ENCODE data around the gene DLL4.

DLL4 gene

DNA sequence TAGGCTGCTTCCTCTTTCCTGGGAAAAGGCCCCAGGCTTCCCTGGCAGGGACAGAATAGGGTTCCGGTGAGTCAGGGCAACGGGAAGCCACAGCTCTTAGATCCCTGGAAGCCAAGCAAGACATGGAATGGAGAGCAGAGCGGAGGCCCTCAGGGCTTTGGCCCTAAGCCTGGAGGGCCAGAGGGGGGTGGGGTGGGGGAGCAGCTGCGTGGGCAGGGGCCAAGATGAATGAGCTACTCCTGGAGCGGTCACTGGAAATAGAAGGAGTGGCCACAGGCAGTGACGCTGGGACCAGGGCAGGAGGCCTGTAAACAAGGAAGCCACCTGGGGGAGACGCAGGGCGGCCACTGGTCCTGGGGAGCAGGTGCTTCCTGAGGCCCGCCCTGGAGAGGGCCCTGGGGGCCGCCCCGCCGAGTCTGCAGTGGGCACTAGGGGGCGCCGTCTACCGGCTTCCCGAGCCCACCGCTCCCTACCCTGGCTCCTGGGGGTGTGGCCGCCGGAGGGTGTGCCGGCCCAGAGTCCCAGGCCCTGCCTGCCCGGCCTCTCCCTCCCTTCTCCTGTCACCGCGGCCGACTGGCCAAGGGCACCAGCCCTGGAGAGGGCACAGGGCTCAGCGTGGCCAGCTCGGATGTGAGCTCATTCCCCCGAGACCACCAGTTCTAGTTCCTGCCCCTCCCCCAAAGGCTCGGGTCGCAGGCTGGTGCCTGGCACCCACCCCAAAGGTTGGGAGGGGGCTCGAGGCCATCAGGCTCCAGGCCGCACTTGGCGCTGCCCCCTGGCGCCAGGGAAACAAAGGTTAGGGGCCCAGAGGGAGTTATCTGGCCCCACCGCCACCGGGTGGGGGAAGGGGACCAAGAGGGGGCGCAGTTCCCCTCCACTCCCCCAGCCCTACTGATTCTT is 22.8 kb upstream of the DLL4 start:
- peak; percentile 54 to 81 (median 67) for DNase-seq (ENCODE audit: low read depth in 3 of 3)

- peak in 1 of 3 experiments; percentile 52 for DNase-seq (ENCODE audit: low read depth in 3 of 3)
These were observed 21.9 kb upstream of the DLL4 start for GRCh38 chr15:40906991-40907802.

DNA sequence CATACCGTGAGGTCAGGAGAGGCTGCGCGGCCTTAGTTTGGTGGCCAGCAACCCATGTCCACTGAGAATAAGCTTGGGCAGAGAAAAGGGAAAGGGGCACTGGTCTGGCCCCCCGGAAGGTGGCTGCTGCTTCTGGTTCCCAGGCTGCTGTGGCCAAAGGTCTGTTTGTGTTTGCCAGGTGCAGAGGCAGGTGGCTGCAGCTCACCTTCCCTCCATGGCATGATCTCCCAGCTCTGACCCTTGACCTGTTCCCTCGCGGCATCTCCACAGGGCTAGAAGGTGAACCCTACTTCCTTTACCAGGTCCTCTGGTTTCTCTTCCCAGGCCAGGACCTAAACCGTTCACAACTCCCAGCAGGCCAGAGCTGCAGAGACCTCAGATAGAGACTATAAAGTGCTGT is 21.0 kb upstream of the DLL4 start:
- no peak for DNase-seq (ENCODE audit: low read depth in 3 of 3)

DNA sequence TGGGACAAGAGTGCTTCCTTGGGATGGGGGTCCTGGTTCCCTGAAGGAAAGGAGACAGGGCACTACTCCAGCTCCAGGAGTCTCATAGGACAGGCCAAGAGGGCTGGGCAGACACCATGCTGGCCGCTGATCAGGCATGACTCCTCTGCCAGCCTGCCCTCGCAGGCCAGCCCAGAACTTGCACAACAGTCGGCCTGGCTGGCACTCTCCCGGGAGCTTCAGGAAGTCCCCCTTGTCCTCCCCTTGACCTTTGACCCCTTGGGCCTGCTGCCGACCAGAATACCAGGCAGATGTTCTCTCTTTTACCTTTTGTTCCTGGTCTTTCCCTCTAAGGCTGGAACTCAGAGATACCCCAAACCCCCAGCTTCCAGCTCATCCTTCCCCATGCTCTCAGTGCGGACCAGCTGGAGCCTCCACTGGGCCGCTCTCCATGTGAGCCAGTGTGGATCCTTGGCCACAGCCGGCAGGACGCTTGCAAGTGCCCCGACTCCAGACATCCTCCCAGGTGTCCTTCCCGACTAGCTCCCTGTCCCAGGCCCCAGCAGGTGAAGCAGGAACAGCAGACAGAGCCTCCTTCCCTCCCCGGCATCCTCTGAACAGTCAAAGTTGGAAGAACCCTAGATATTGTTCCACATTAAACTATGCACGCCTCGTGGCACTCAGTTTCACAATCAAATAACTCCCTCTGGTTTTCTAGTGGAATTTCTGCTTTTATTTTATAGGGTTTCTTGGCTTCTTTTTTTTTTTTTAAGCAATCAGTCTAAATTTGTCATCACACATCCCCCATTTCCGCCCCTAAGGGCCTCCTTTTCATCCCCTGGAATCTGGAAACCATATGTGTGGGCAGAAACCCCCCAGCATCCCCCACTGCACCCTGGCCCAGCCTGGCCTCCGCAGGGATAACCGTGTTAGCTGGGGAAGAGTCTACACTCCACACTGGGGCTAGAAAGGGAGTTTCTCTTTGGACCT is 19.2 kb upstream of the DLL4 start:
- no peak for DNase-seq (ENCODE audit: low read depth in 3 of 3)

- DNase-seq (ENCODE audit: low read depth in 3 of 3) = no peak
These were observed 18.0 kb upstream of the DLL4 start for GRCh38 chr15:40911141-40911540.

DNA sequence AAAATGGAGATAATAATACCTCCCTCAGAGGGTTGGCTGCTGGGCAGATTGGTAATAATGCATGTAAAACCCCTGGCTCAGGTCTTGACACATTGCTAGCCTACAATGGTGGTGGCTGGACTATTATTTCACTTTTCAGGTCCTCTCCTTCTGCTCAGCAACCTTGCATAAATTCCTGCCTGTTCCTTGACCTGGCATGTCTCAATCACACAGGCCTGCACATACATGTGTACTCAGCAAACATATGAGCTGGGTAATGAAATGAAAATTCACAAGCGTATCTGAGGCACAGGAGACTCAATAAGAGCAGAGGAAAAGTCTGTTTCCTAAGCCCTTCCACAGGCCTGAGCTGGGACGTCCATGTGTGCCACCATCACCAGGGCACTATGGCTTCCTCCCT is 17.4 kb upstream of the DLL4 start:
- no peak for DNase-seq (ENCODE audit: low read depth in 3 of 3)

- DNase-seq (ENCODE audit: low read depth in 3 of 3) = no peak
These were observed 16.7 kb upstream of the DLL4 start for GRCh38 chr15:40912478-40912877.

- DNase-seq (ENCODE audit: low read depth in 3 of 3) = no peak
These were observed 15.1 kb upstream of the DLL4 start for GRCh38 chr15:40914013-40914412.

- no peak for DNase-seq (ENCODE audit: low read depth in 3 of 3)
These were observed 14.7 kb upstream of the DLL4 start for GRCh38 chr15:40914486-40914885.

DNA sequence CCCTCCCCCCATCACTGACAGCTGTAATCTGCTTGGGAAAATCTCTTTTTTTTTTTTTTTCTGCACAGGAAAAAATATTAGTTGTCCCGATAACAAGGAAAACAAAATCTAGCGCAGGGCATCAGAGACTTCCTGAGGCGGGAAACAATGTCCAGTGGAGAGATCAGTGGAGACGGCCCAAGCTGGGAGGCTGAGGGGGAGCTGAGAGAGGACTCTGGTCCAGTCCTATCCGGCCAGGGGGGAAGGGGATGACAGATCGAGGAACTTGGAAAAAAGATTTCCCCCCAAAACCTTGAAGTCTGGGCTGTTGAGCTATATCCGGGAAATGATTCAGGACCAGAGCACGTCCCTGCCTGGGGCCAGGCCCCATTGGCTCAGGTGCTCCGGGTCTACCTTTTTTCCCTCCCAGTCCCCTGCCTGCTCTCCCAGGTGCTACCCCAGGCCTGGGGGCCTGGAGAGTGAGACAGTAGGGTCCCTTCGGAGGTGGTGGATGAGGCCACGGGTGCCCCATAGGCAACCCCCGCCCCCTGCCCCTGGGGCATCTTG is 14.0 kb upstream of the DLL4 start:
- DNase-seq (ENCODE audit: low read depth in 3 of 3) = no peak

- DNase-seq (ENCODE audit: low read depth in 3 of 3) = no peak
These were observed 13.5 kb upstream of the DLL4 start for GRCh38 chr15:40915679-40916078.

DNA sequence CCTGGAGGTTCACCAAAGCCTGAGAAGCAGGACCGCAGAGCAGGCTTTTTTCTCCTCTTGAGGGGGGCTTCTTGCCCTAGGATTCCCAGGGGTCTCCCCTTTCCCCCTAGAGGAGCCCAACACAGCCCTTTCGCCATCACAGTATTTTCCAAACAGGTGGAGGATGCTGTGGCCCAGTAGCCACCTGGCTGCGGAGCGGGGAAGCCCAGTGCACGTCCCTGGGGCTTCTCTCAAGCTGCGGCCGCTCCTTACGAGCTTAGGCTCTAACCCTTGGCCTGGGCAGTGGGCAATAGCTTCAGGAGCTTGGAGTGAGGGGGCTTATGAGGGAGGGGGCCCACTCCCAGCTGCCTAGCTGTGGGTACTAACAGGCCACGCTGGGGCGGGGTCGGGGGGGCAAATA is 11.6 kb upstream of the DLL4 start:
- no peak for DNase-seq (ENCODE audit: low read depth in 3 of 3)

DNA sequence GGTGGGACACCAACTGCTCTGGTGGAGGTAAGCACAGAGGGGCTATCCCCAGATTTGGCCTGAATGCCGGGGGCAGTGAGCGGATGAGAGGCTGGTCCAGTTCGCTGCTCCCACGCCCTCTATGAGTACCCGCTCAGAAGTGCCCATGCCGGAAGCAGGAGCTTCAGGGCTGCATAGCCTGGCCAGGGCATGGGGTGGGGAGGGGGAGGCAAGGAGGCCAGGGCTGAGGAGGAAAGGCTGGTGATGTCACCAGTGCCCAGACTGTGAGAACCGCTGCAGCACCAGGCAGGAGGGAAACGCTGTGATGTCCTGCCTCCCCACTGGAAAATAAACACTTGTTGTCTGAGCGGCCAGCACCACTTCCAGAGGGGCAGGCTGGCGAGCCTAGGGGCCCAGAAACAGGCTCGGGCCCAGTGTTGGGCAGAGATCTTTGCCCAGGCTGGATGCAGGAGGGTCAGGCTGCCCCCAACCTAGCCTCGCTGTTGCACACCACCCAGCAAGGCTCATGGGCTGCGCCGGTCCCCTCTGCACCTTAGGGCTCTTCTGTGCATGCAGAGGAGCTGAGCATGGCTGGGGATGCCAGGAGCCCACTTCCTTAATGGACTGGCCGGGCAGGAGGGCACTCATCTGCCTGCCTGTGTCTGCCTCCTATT is 10.9 kb upstream of the DLL4 start:
- no peak for DNase-seq (ENCODE audit: low read depth in 3 of 3)

DNA sequence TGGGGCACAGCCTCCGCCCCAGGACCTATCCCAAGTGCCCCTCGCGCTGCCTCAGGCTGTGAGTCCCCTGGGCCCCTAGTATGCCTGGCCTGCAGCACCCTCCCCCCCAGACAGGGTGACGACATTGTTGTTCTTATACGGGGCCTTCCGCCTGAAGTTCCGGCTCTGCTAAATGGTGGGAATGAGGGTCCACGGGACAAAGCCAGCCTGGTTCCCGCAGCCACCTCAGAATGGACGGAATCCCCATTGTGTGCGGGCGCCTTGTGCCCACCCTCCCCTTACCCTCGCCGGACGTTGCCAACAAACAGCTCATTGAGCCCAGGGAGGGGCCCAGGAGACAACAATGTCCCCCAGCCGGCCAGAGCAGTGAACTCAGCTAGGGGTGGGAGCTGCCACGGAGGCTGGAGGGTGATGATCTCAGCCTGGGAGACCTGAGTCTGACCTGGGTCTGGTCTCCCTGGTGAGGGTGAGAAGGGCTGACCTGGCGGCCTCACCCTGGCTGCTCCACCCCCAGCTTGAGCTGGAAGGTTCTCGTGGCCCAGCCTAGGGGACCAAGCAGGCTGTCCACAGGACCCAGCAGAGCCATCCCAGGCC is 10.2 kb upstream of the DLL4 start:
- no peak for DNase-seq (ENCODE audit: low read depth in 3 of 3)

GRCh38 chr15:40921949-40922607 is 7.1 kb upstream of the DLL4 start:
- no peak for DNase-seq (ENCODE audit: low read depth in 3 of 3)

DNA sequence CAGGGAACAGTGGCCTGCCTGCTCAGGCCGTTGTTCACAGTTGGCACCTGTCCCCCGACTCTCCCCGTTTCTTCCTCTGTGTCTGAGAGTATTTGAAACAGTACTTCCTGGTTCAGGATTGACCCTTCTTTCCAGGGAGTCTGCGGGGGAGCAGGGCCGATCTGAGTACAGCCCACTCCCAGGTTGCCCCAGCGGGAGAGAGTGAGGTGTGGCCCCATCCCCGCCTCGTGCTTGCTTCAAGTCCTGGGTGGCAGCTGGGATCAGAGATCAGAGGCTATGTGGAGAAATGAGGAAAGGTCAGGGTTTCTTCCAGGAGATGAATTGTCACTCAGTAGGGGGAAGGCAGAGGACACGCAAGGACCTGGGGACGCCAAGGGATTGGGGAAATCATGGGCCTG is 6.5 kb upstream of the DLL4 start:
- DNase-seq (ENCODE audit: low read depth in 3 of 3) = no peak

- DNase-seq (ENCODE audit: low read depth in 3 of 3) = no peak
These were observed 5.6 kb upstream of the DLL4 start for GRCh38 chr15:40923551-40923950.

- DNase-seq (ENCODE audit: low read depth in 3 of 3) = no peak
These were observed 3.7 kb upstream of the DLL4 start for GRCh38 chr15:40925495-40925862.

DNA sequence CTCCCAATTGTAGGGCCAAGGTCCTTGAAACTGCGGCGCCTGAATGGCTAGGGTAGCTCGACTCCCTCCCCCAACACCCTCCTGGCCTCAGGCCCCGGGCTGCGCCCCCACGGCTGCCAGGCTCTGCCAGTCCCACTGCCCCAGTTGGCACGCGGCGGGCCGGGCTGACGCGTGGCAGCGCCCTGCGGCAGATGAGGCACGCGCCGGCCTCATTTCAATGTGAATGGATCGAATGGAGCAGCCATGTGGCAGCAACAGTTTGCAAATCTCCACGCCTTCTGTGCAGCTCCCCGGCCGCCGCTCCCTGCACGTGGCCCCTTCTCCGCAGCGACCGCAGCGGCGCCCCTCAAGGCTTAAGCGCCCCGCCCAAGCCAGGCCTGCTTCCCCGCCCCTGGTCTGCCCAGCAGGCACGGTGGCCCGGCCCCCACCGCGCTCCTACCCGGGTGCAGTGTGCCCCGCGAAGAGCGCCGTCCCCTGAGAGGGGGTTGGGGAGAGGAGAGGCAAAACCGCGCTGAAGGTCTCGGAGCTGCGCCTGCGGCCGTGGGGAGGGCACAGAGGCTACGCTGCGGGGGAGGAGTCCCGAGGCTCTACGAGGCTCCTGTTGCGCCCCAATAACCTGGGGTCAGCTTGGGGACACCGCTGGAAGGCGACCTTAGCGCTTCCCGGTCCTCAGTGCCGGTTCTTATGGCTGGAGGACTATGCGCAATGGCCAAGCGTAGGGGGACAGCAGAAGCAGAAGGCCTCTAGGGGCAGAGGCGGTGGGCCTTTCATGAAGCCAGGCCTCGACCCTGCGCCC is 3.1 kb upstream of the DLL4 start:
- DNase-seq (ENCODE audit: low read depth in 3 of 3) = no peak
